Measurements from ENCODE around the gene RSRC1.

The RSRC1 gene

GRCh38 chr3:158488670-158489069 is 378.8 kb downstream of the RSRC1 start (continued):
- TF ChIP-seq, protein P1, sequence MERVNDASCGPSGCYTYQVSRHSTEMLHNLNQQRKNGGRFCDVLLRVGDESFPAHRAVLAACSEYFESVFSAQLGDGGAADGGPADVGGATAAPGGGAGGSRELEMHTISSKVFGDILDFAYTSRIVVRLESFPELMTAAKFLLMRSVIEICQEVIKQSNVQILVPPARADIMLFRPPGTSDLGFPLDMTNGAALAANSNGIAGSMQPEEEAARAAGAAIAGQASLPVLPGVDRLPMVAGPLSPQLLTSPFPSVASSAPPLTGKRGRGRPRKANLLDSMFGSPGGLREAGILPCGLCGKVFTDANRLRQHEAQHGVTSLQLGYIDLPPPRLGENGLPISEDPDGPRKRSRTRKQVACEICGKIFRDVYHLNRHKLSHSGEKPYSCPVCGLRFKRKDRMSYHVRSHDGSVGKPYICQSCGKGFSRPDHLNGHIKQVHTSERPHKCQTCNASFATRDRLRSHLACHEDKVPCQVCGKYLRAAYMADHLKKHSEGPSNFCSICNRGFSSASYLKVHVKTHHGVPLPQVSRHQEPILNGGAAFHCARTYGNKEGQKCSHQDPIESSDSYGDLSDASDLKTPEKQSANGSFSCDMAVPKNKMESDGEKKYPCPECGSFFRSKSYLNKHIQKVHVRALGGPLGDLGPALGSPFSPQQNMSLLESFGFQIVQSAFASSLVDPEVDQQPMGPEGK (CRISPR knock-in tag; IDR thresholded peaks at IDR 0.05; ENCODE audit: borderline replicate concordance), result peak; percentile 63; the same call in 1 of the 2 replicates
- peak; percentile 92 for TF ChIP-seq ESRRG (CRISPR knock-in tag; IDR thresholded peaks at IDR 0.05)
- TF ChIP-seq PPARA (CRISPR knock-in tag; IDR thresholded peaks at IDR 0.05; ENCODE audit: borderline replicate concordance), result 0 out of 2 replicates have a peak, but pooled peaks have one; percentile 38

DNA sequence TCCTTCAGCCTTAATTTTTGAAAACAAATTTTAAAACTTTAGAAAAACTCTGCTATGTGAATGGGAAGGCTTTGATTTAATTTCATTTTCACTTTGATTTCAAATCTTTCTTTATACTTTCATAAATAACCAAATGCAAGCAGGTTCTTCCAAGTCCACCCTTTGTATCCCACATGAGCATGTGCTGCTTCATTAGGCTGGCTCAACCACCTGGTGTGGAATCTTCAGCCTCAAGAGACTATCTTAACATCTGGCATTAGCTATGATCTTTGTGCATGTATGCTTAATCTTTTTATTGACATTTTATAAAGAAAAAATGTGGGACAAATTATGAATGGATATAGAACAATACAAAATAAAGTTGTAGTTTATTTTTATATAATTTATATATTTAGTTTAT is 379.3 kb downstream of the RSRC1 start:
- ATAC-seq, result no peak
- TF ChIP-seq ISL1 (CRISPR knock-in tag; IDR thresholded peaks at IDR 0.05) (no peak), TOX (CRISPR knock-in tag; IDR thresholded peaks at IDR 0.05; ENCODE audit: borderline replicate concordance) (no peak), ZC3H10 (CRISPR knock-in tag; IDR thresholded peaks at IDR 0.05) (no peak), OSR1 (CRISPR knock-in tag; IDR thresholded peaks at IDR 0.05) (no peak), ZFP30 (CRISPR knock-in tag; IDR thresholded peaks at IDR 0.05) (no peak), TCF4 (CRISPR knock-in tag; IDR thresholded peaks at IDR 0.05; ENCODE audit: borderline replicate concordance) (no peak), ZFP3 (CRISPR knock-in tag; IDR thresholded peaks at IDR 0.05) (no peak), CSDC2 (CRISPR knock-in tag; IDR thresholded peaks at IDR 0.05) (no peak), ZNF70 (CRISPR knock-in tag; IDR thresholded peaks at IDR 0.05) (no peak), ZNF565 (CRISPR knock-in tag; conservative IDR thresholded peaks at IDR 0.05; ENCODE audit: low read depth) (no peak), BACH2 (CRISPR knock-in tag; IDR thresholded peaks at IDR 0.05; ENCODE audit: borderline replicate concordance) (no peak), PPARA (CRISPR knock-in tag; IDR thresholded peaks at IDR 0.05; ENCODE audit: borderline replicate concordance) (no peak), ESRRG (CRISPR knock-in tag; IDR thresholded peaks at IDR 0.05) (no peak), POU6F1 (CRISPR knock-in tag; IDR thresholded peaks at IDR 0.05; ENCODE audit: borderline replicate concordance, low read depth) (no peak)
- TF ChIP-seq, protein P2, sequence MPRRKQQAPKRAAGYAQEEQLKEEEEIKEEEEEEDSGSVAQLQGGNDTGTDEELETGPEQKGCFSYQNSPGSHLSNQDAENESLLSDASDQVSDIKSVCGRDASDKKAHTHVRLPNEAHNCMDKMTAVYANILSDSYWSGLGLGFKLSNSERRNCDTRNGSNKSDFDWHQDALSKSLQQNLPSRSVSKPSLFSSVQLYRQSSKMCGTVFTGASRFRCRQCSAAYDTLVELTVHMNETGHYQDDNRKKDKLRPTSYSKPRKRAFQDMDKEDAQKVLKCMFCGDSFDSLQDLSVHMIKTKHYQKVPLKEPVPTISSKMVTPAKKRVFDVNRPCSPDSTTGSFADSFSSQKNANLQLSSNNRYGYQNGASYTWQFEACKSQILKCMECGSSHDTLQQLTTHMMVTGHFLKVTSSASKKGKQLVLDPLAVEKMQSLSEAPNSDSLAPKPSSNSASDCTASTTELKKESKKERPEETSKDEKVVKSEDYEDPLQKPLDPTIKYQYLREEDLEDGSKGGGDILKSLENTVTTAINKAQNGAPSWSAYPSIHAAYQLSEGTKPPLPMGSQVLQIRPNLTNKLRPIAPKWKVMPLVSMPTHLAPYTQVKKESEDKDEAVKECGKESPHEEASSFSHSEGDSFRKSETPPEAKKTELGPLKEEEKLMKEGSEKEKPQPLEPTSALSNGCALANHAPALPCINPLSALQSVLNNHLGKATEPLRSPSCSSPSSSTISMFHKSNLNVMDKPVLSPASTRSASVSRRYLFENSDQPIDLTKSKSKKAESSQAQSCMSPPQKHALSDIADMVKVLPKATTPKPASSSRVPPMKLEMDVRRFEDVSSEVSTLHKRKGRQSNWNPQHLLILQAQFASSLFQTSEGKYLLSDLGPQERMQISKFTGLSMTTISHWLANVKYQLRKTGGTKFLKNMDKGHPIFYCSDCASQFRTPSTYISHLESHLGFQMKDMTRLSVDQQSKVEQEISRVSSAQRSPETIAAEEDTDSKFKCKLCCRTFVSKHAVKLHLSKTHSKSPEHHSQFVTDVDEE (CRISPR knock-in tag; IDR thresholded peaks at IDR 0.05), result no peak
- TF ChIP-seq, protein P1 (CRISPR knock-in tag; IDR thresholded peaks at IDR 0.05; ENCODE audit: borderline replicate concordance), result no peak

- TF ChIP-seq ZNF565 (CRISPR knock-in tag; conservative IDR thresholded peaks at IDR 0.05; ENCODE audit: low read depth) (no peak), ZFP30 (CRISPR knock-in tag; IDR thresholded peaks at IDR 0.05) (no peak), ZNF8 (CRISPR knock-in tag; IDR thresholded peaks at IDR 0.05) (no peak), SNAI2 (CRISPR knock-in tag; IDR thresholded peaks at IDR 0.05) (no peak), BACH2 (CRISPR knock-in tag; IDR thresholded peaks at IDR 0.05; ENCODE audit: borderline replicate concordance) (no peak), ZC3H10 (CRISPR knock-in tag; IDR thresholded peaks at IDR 0.05) (no peak), OSR1 (CRISPR knock-in tag; IDR thresholded peaks at IDR 0.05) (no peak), CSDC2 (CRISPR knock-in tag; IDR thresholded peaks at IDR 0.05) (no peak), ESRRG (CRISPR knock-in tag; IDR thresholded peaks at IDR 0.05) (no peak), PPARA (CRISPR knock-in tag; IDR thresholded peaks at IDR 0.05; ENCODE audit: borderline replicate concordance) (no peak)
- TF ChIP-seq, protein P1 (CRISPR knock-in tag; IDR thresholded peaks at IDR 0.05; ENCODE audit: borderline replicate concordance), result no peak
- TF ChIP-seq, protein P3, sequence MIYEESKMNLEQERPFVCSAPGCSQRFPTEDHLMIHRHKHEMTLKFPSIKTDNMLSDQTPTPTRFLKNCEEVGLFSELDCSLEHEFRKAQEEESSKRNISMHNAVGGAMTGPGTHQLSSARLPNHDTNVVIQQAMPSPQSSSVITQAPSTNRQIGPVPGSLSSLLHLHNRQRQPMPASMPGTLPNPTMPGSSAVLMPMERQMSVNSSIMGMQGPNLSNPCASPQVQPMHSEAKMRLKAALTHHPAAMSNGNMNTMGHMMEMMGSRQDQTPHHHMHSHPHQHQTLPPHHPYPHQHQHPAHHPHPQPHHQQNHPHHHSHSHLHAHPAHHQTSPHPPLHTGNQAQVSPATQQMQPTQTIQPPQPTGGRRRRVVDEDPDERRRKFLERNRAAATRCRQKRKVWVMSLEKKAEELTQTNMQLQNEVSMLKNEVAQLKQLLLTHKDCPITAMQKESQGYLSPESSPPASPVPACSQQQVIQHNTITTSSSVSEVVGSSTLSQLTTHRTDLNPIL (CRISPR knock-in tag; IDR thresholded peaks at IDR 0.05; ENCODE audit: low read depth), result no peak
- no peak for ATAC-seq
Observed at GRCh38 chr3:158491968-158492367, 382.1 kb downstream of the RSRC1 start.

Data from SK-N-SH treated with all-trans-retinoic acid at 6 μM for 48 hours (cell line).